ENCODE data around the gene EEF2. TPM values are rescaled to one million over a fixed set of nuclear protein-coding genes. Genes with fewer than 3 reads are reported as not detected.
"Not testable (repeated sequence)": the region's sequence is repeated elsewhere in the genome, so short reads cannot be mapped to it uniquely, and the experiment has no call there.

EEF2 gene
- total and polyA plus RNA-seq, 2 experiments from 2014 or later, result 316 to 2,849 TPM

DNA sequence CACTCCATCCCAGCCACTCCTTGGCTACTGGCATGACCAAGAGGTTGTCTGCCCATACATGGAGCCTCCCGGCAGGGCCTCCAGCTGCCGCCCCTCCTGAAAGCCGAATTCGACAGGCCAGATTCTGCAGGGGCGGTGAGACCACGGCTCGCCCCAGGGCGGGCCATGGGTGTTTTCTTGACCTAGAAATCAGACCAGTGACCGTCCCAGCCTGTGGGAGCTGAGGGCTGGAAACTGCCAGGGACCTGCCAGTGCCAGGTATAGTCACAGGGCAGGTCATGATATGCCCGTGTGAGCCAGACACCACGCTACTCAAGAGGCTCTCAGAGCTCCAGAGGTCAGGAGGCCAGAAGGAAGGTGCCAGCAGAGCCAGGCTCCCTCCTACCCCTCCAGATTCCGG, 31.2 kb downstream of the EEF2 start:
- H3K9me3 ChIP-seq (ENCODE audit: low read depth), result no peaks in the 10 kb centered on the region
- TF ChIP-seq, protein P1, sequence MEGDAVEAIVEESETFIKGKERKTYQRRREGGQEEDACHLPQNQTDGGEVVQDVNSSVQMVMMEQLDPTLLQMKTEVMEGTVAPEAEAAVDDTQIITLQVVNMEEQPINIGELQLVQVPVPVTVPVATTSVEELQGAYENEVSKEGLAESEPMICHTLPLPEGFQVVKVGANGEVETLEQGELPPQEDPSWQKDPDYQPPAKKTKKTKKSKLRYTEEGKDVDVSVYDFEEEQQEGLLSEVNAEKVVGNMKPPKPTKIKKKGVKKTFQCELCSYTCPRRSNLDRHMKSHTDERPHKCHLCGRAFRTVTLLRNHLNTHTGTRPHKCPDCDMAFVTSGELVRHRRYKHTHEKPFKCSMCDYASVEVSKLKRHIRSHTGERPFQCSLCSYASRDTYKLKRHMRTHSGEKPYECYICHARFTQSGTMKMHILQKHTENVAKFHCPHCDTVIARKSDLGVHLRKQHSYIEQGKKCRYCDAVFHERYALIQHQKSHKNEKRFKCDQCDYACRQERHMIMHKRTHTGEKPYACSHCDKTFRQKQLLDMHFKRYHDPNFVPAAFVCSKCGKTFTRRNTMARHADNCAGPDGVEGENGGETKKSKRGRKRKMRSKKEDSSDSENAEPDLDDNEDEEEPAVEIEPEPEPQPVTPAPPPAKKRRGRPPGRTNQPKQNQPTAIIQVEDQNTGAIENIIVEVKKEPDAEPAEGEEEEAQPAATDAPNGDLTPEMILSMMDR (IDR thresholded peaks at IDR 0.05; ENCODE audit: low read depth, low read length), result no peak
- no peak for DNase-seq (ENCODE audit: low read depth in 1 of 2, low spot score in 1 of 2)
- H3K36me3 ChIP-seq, result peaks cover 11% of the 10 kb centered on the region
- no peak overlapping the region for H3K4me3 ChIP-seq
- no peaks in the 10 kb centered on the region for H3K27me3 ChIP-seq
- H3K27ac ChIP-seq, result no peak overlapping the region
- H3K4me1 ChIP-seq (ENCODE audit: low read depth), result peaks cover 18% of the 10 kb centered on the region

DNA sequence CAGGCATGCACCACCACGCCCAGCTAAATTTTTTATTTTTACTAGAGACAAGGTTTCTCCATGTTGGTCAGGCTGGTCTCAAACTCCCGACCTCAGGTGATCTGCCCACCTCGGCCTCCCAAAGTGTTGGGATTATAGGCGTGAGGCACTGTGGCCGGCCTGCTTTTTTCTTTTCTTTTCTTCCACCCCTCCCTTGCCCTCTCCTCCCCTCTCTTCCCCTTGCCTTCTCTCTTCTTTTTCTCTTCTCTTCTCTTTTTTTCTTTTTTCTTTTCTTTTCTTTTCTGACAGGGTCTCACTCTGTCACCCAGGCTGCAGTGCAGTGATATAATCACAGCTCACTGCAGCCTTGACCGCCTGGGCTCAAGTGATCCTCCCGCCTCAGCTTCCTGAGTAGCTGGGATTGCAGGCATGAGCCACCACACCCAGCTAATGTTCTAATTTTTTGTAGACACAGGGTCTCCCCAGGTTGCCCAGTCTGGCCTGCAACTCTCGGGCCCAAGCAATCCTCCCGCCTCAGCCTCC, 32.4 kb downstream of the EEF2 start:
- peak overlapping the region; percentile 79 for H3K27ac ChIP-seq
- not testable (repeated sequence) for H3K27me3 ChIP-seq; H3K9me3 ChIP-seq (ENCODE audit: low read depth); H3K4me3 ChIP-seq; DNase-seq (ENCODE audit: low read depth in 1 of 2, low spot score in 1 of 2); H3K36me3 ChIP-seq
- peaks cover 18% of the 10 kb centered on the region for H3K4me1 ChIP-seq (ENCODE audit: low read depth)

DNA sequence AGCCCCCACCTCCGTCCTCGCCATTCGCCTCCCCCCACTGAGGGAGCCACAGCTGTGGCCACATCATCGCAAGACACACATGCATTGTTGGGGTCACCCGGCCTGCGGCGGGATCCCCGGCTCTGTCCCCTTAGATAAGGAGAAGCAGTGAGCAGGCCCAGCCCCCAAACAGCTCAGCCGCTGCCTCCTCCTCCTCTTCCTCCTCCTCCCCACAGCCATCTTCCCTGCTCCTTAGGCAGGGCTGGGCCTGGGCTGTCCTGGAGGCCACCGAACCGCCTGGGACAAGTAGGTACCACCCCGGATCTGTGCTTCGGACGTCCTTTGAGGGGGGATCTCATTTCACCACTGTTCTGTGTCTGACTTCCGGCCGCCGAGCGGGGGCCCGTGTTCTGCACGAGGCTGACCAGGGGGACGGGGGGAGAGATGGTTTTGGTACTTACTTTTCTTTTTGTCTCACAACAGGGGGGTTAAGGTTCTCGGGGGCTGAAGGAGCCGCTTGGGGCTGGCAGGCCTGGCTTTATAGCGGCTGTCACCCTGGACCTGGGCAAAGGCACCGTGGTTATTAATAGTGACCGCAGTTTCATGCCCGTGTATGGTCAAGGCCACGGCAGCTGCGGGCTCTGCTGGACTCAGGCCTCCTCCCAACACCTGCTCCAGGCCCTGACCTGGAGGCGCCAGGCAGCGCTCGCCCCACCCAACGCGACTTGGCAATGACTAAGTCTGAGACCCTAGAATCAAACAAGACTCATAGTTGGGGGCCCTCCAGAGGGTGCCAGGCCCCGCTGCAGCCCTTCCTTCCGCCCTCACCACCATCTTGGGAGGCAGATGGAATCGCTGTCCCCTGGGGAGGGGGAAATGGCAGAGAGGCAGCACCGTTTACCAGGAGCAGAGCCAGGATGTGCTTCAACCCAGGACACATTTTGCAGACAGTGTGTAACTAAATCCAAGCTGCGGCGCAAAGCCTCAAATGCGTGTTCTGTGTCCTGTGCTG, 34.1 kb downstream of the EEF2 start:
- H3K27ac ChIP-seq, result peak overlapping the region; percentile 97
- H3K4me3 ChIP-seq, result no peak overlapping the region
- TF ChIP-seq, protein P1 (IDR thresholded peaks at IDR 0.05; ENCODE audit: low read depth, low read length), result no peak
- H3K9me3 ChIP-seq (ENCODE audit: low read depth), result no peaks in the 10 kb centered on the region
- peak in 1 of 2 donors; percentile 56 for DNase-seq (ENCODE audit: low read depth in 1 of 2, low spot score in 1 of 2)
- H3K36me3 ChIP-seq, result no peaks in the 10 kb centered on the region
- no peaks in the 10 kb centered on the region for H3K27me3 ChIP-seq
- peaks cover 18% of the 10 kb centered on the region for H3K4me1 ChIP-seq (ENCODE audit: low read depth)

DNA sequence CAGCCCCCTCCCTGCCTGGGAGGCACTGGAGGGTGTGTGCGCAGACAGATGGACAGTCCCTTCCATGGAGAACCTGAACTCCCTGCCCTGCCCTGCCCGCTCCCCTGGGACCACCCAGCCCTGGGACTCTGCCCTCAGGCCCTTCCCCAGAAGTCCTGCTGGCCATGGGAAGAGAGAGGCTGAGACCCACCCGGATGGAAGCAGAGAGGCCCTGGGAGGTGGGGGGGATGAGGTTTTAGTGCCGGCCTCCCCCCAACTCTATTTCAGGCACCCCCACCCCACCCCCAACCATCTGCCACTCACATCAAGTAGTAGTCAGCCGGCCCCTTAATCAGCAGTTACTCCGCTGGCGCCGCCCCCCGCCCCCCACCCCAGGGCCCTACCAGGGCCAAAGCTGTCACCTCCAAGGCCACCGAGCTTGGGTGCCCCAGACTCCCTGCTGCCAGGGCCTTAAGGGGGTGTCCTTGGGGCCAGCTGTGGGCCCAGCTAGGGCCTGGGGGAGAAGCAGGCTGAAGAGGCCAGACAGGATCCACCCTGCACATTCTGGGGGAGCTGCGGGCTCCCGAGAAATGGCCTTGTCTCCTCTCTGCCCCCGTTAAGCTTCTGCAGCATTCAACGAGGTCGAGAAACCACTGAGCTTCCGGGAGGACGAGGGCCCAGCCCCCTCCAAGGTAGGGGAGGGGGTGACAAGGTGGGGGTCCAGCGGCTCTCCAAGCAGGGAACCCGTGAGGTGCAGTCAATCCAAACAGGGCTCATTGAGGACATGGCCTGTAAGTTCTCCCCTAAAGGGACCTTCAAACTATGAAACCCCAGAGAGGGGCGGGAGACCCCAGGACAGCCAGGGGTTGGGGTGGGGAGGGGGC, 35.0 kb downstream of the EEF2 start:
- Histone ChIP-seq H3K9me3 (ENCODE audit: low read depth) (no peaks in the 10 kb centered on the region), H3K4me3 (no peak overlapping the region), H3K27me3 (no peaks in the 10 kb centered on the region), H3K36me3 (no peaks in the 10 kb centered on the region), H3K27ac (peak overlapping the region; percentile 97), H3K4me1 (ENCODE audit: low read depth) (peaks cover 18% of the 10 kb centered on the region)
- DNase-seq (ENCODE audit: low read depth in 1 of 2, low spot score in 1 of 2), result no peak
- TF ChIP-seq, protein P1 (IDR thresholded peaks at IDR 0.05; ENCODE audit: low read depth, low read length), result no peak

DNA sequence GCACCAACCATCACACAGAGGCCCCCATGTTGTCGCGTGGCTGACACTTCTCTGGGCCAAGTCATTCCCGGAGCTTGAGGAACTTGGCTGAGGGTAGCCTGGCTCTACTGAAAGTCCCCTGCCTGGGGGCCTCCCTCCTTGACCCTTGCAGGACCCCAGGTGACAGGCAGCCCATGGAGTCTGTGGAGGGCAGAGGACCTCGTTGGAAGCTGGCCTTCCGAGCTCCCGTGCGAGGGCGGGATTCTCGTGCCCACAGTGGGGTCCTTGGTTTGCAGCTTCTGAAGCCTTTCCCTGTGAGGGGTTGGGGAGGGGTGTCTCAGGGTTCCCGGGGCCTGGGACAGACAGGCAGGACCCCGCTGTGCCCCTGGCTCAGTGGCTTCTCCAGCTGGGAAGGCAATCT, 36.0 kb downstream of the EEF2 start:
- Histone ChIP-seq H3K36me3 (no peaks in the 10 kb centered on the region), H3K9me3 (ENCODE audit: low read depth) (no peaks in the 10 kb centered on the region), H3K27ac (no peak overlapping the region), H3K4me1 (ENCODE audit: low read depth) (peaks cover 18% of the 10 kb centered on the region), H3K4me3 (no peak overlapping the region), H3K27me3 (no peaks in the 10 kb centered on the region)
- no peak for DNase-seq (ENCODE audit: low read depth in 1 of 2, low spot score in 1 of 2)
- TF ChIP-seq, protein P1 (IDR thresholded peaks at IDR 0.05; ENCODE audit: low read depth, low read length), result no peak

DNA sequence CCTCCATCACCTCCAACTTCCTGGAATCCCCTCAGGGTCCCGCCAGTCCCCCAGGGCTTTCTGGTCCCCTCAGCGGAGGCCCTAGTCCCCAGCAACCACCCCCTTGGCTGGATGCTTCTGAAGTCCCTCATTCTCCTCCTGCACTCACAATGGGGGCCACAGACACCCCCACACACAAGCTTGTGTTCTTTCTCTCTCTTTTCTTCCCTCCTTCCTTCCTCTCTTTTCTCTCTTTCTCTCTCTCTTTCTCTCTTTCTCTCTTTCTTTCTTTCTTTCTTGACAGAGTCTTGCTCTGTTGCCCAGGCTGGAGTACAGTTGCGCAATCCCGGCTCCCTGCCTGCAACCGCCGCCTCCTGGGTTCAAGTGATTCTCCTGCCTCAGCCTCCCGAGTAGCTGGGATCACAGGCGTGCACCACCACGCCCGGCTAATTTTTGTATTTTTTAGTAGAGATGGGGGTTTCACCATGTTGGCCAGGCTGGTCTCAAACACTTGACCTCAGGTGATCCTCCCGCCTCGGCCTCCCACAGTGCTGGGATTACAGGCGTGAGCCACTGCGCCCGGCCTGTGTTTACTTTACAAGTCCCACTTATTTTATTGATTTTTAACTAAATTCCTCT, 37.8 kb downstream of the EEF2 start:
- H3K27ac ChIP-seq; H3K4me3 ChIP-seq; H3K9me3 ChIP-seq (ENCODE audit: low read depth); DNase-seq (ENCODE audit: low read depth in 1 of 2, low spot score in 1 of 2); H3K27me3 ChIP-seq; H3K36me3 ChIP-seq: not testable (repeated sequence)
- peaks cover 18% of the 10 kb centered on the region for H3K4me1 ChIP-seq (ENCODE audit: low read depth)
